Stomach (tissue), 4 donors: ENCODE measurements around the gene PLCB1.

Source experiments
- CTCF ChIP-seq, 7 experiments: fragments of 450-650 bp in 4 of 7; fragments of 200-600 bp in 3 of 7; sonication (generic) in 3 of 7; IDR thresholded peaks; one replicate each; pipeline ENCODE4 v1.5.1; 2016 to 2019; ENCODE audit warnings: antibody characterized with exemption in 7 of 7, control low read depth in 2 of 7, mild to moderate bottlenecking in 1 of 7
- EP300 ChIP-seq: sonication (generic); formaldehyde crosslinking; IDR thresholded peaks from one replicate; pipeline ENCODE4 v1.6.1; 2017; ENCODE audit warnings: antibody characterized with exemption
- POLR2A ChIP-seq, 4 donors: fragments of 450-650 bp; IDR thresholded peaks; one replicate each; pipeline ENCODE4 v1.6.1; 2016; ENCODE audit warnings: antibody characterized with exemption in 4 of 4, control low read depth in 2 of 4, mild to moderate bottlenecking in 1 of 4, moderate library complexity in 1 of 4
- POLR2AphosphoS5 ChIP-seq, 3 donors: sonication (generic); formaldehyde crosslinking; IDR thresholded peaks; one replicate each; pipeline ENCODE4 v1.6.1; 2016; ENCODE audit warnings: antibody characterized with exemption in 3 of 3

DNA sequence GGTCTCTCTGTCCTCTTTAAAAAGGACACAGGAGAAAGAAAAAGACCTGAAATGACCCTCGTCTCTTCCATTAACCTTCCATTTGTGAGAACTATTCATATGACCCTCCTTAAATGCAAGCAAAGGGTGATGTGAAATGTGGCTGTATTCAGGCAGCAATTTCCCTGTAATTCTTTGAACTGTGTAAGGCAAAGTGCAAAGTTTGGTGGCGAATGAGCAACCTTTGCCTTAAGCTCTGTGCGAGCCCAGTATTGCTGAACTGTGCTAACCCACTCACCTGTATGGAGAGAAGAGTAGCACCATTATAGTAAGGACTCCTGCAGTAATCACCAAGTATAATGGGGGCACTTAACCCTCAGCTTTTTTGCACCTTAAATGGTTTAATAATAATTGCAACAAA is 223.4 kb downstream of the PLCB1 start:
- no peak for TF ChIP-seq POLR2AphosphoS5 (IDR thresholded peaks at IDR 0.05)
- TF ChIP-seq CTCF (IDR thresholded peaks at IDR 0.05): no peak
- no peak for TF ChIP-seq POLR2A (IDR thresholded peaks at IDR 0.05)
- TF ChIP-seq EP300: no peak
